Astrocyte (in vitro differentiated cells and primary cell): Measurements from ENCODE around the gene GALNT17. TPM values are rescaled to one million over a fixed set of nuclear protein-coding genes. Genes with fewer than 3 reads are reported as not detected.

Source experiments
- DNase-seq: peaks from one replicate; pipeline ENCODE4 v3.0.0-alpha.2; 2010; ENCODE audit warnings: low read depth
- FAIRE-seq: peaks from 2 replicates; lab custom pipeline; 2011; peaks lifted over from hg19 to GRCh38; lab: Jason Lieb, UNC
- H2AFZ ChIP-seq: 2 replicates; pipeline ENCODE4 v1.6.0; 2012; ENCODE audit warnings: low read depth, low read length, inconsistent platforms
- H3K27ac ChIP-seq: 2 replicates; pipeline ENCODE4 v1.5.1; 2011; ENCODE audit warnings: low read depth, low read length, inconsistent platforms
- H3K27me3 ChIP-seq: 2 replicates; pipeline ENCODE4 v1.6.0; 2011; ENCODE audit warnings: low read length, inconsistent platforms; ENCODE audit not compliant: insufficient read depth
- H3K36me3 ChIP-seq: 2 replicates; pipeline ENCODE4 v1.5.1; 2011; ENCODE audit warnings: low read length, inconsistent platforms; ENCODE audit not compliant: insufficient read depth
- H3K4me1 ChIP-seq: 2 replicates; pipeline ENCODE4 v1.5.1; 2011; ENCODE audit warnings: low read length, inconsistent platforms; ENCODE audit not compliant: insufficient read depth
- H3K4me2 ChIP-seq: 2 replicates; pipeline ENCODE4 v1.6.0; 2012; ENCODE audit warnings: low read length, inconsistent platforms
- H3K4me3 ChIP-seq: 2 replicates; pipeline ENCODE4 v1.5.1; 2011; ENCODE audit warnings: low read depth, mild to moderate bottlenecking, low read length, inconsistent platforms; ENCODE audit not compliant: insufficient read depth
- H3K79me2 ChIP-seq: 2 replicates; pipeline ENCODE4 v1.6.0; 2012; ENCODE audit warnings: mild to moderate bottlenecking, low read length, inconsistent platforms; ENCODE audit not compliant: insufficient read depth
- H3K9ac ChIP-seq: 2 replicates; pipeline ENCODE4 v1.6.0; 2012; ENCODE audit warnings: mild to moderate bottlenecking, low read length, inconsistent platforms
- H3K9me3 ChIP-seq: 2 replicates; pipeline ENCODE4 v1.5.1; 2012; ENCODE audit warnings: low read depth, mild to moderate bottlenecking, low read length, inconsistent platforms; ENCODE audit not compliant: insufficient read depth
- H4K20me1 ChIP-seq: 2 replicates; pipeline ENCODE4 v1.6.0; 2012; ENCODE audit warnings: low read length, inconsistent platforms; ENCODE audit not compliant: insufficient read depth
- H3K27ac Mint-ChIP-seq: one replicate; pipeline ENCODE4 v1.8.0; 2021; ENCODE audit warnings: mild to moderate bottlenecking, mixed read lengths; ENCODE audit not compliant: unreplicated experiment
- H3K27me3 Mint-ChIP-seq: one replicate; pipeline ENCODE4 v1.8.0; 2021; ENCODE audit warnings: low read depth, mixed read lengths; ENCODE audit not compliant: unreplicated experiment
- H3K36me3 Mint-ChIP-seq: one replicate; pipeline ENCODE4 v1.8.0; 2021; ENCODE audit warnings: low read depth, mixed read lengths; ENCODE audit not compliant: unreplicated experiment
- H3K4me1 Mint-ChIP-seq: one replicate; pipeline ENCODE4 v1.8.0; 2021; ENCODE audit warnings: low read depth, mixed read lengths; ENCODE audit not compliant: unreplicated experiment
- H3K4me3 Mint-ChIP-seq: one replicate; pipeline ENCODE4 v1.8.0; 2021; ENCODE audit warnings: mild to moderate bottlenecking, moderate library complexity, mixed read lengths; ENCODE audit not compliant: unreplicated experiment
- H3K9me3 Mint-ChIP-seq: one replicate; pipeline ENCODE4 v1.8.0; 2021; ENCODE audit warnings: mild to moderate bottlenecking, mixed read lengths; ENCODE audit not compliant: unreplicated experiment
- EZH2 ChIP-seq: IDR thresholded peaks from 2 replicates; pipeline ENCODE4 v1.6.1; 2012; ENCODE audit warnings: mild to moderate bottlenecking, low read length, inconsistent platforms; ENCODE audit not compliant: insufficient read depth
- total RNA-seq: library from RNA; stranded (reverse); gene quantifications from 2 replicates; pipeline ENCODE4 v1.2.1, GENCODE V29; 2021
- TF ChIP-seq, protein P1 (sequence below): IDR thresholded peaks from 2 replicates; pipeline ENCODE4 v1.5.1; 2011; ENCODE audit warnings: low read depth, mild to moderate bottlenecking, inconsistent platforms, low read length, moderate library complexity; ENCODE audit not compliant: insufficient read depth

Gene GALNT17
- total RNA-seq, 1 donor from 2014 or later, result 7.8 TPM

DNA sequence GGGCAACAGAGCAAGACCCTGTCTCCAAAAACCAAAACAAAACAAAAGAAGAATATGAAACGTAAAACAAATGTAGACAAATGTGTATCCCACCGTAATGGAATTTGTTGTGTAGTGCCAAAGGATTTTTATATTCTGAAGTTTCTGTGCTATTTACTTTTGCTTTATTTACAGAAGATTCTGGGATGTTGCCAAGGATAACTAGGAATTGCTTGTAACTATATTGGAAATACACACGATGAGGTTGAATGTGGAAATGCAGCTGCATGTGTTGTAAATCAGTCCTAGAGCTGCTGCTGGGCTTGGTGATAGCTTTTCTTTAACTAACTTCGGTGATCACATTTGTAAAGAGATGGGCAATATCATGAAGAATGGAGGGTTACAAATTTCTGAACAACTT lies 39.5 kb downstream of the GALNT17 start:
- Mint-ChIP-seq H3K4me1 (no peaks in the 10 kb centered on the region), H3K4me3 (no peak overlapping the region), H3K9me3 (peaks cover 4% of the 10 kb centered on the region), H3K27me3 (no peaks in the 10 kb centered on the region), H3K36me3 (no peaks in the 10 kb centered on the region), H3K27ac (no peak overlapping the region)
- Histone ChIP-seq H3K36me3 (no peaks in the 10 kb centered on the region), H3K27ac (no peak overlapping the region), H3K4me3 (no peak overlapping the region), H3K79me2 (no peaks in the 10 kb centered on the region), H4K20me1 (no peaks in the 10 kb centered on the region), H3K4me1 (no peaks in the 10 kb centered on the region), H3K9ac (no peak overlapping the region), H2AFZ (no peak overlapping the region), H3K9me3 (no peaks in the 10 kb centered on the region), H3K4me2 (no peak overlapping the region), H3K27me3 (no peaks in the 10 kb centered on the region)
- FAIRE-seq, result no peak
- TF ChIP-seq, protein P1, sequence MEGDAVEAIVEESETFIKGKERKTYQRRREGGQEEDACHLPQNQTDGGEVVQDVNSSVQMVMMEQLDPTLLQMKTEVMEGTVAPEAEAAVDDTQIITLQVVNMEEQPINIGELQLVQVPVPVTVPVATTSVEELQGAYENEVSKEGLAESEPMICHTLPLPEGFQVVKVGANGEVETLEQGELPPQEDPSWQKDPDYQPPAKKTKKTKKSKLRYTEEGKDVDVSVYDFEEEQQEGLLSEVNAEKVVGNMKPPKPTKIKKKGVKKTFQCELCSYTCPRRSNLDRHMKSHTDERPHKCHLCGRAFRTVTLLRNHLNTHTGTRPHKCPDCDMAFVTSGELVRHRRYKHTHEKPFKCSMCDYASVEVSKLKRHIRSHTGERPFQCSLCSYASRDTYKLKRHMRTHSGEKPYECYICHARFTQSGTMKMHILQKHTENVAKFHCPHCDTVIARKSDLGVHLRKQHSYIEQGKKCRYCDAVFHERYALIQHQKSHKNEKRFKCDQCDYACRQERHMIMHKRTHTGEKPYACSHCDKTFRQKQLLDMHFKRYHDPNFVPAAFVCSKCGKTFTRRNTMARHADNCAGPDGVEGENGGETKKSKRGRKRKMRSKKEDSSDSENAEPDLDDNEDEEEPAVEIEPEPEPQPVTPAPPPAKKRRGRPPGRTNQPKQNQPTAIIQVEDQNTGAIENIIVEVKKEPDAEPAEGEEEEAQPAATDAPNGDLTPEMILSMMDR, result no peak
- no peak for TF ChIP-seq EZH2
- DNase-seq, result no peak

- Histone ChIP-seq H3K79me2 (no peaks in the 10 kb centered on the region), H2AFZ (no peak overlapping the region), H3K9me3 (no peaks in the 10 kb centered on the region), H3K4me3 (no peak overlapping the region), H3K27ac (no peak overlapping the region), H3K36me3 (no peaks in the 10 kb centered on the region), H3K9ac (no peak overlapping the region), H3K4me1 (no peaks in the 10 kb centered on the region), H3K4me2 (no peak overlapping the region), H3K27me3 (no peaks in the 10 kb centered on the region), H4K20me1 (no peaks in the 10 kb centered on the region)
- Mint-ChIP-seq H3K36me3 (no peaks in the 10 kb centered on the region), H3K9me3 (no peaks in the 10 kb centered on the region), H3K4me3 (no peak overlapping the region), H3K27ac (no peak overlapping the region), H3K27me3 (no peaks in the 10 kb centered on the region), H3K4me1 (no peaks in the 10 kb centered on the region)
- DNase-seq, result no peak
- FAIRE-seq, result no peak
- TF ChIP-seq EZH2, result no peak
- TF ChIP-seq, protein P1, result no peak
Measured at GRCh38 chr7:71173955-71174354, 42.0 kb downstream of the GALNT17 start.

GRCh38 chr7:71182438-71182935 lies 50.5 kb downstream of the GALNT17 start:
- Histone ChIP-seq H3K9ac (no peak overlapping the region), H3K27me3 (no peaks in the 10 kb centered on the region), H3K4me2 (no peak overlapping the region), H3K9me3 (no peaks in the 10 kb centered on the region), H3K4me1 (no peaks in the 10 kb centered on the region), H3K79me2 (no peaks in the 10 kb centered on the region), H3K4me3 (no peak overlapping the region), H3K36me3 (no peaks in the 10 kb centered on the region), H3K27ac (no peak overlapping the region), H2AFZ (no peak overlapping the region), H4K20me1 (no peaks in the 10 kb centered on the region)
- no peaks in the 10 kb centered on the region for H3K4me1 Mint-ChIP-seq
- H3K4me3 Mint-ChIP-seq, result no peak overlapping the region
- no peaks in the 10 kb centered on the region for H3K27me3 Mint-ChIP-seq
- H3K27ac Mint-ChIP-seq, result no peak overlapping the region
- TF ChIP-seq EZH2, result no peak
- TF ChIP-seq, protein P1, result no peak
- H3K9me3 Mint-ChIP-seq, result no peaks in the 10 kb centered on the region
- H3K36me3 Mint-ChIP-seq, result no peaks in the 10 kb centered on the region
- DNase-seq, result no peak
- FAIRE-seq, result no peak
